ENCODE results near the gene SGCA. TPM values are rescaled to one million over a fixed set of nuclear protein-coding genes. Genes with fewer than 3 reads are reported as not detected.

SGCA gene
- total RNA-seq, 1 experiment from 2014 or later: 0.24 TPM

DNA sequence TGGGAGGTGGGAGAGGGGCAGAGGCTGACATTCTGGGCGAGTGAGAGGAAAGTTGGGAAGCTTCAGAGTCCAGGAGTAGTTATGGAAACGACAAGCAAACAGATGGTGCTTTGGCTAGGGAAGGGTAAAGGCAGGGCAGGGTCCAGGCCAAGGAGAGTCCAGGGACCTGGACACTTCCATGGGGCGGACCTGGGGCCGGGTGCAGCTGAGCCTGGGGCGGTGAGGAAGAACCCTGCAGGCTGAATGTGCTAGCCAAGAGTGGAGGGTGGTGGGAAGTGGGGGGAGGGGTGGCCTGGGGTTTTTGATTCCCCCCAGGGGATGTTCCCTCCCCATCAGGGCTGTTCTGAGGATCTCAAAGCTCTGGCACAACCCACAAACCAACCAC lies 18.0 kb upstream of the SGCA start:
- Mint-ChIP-seq H3K27ac (no peak overlapping the region), H3K9me3 (no peaks in the 10 kb centered on the region), H3K4me1 (peaks cover 33 to 57% of the 10 kb centered on the region in 2 experiments), H3K36me3 (ENCODE audit: insufficient read depth in 1 of 3, low read depth in 3 of 3) (peaks cover 7 to 25% (median 19%) of the 10 kb centered on the region in 3 experiments; a peak in 6 of 7 replicates), H3K27me3 (ENCODE audit: low read depth) (peaks cover 13% of the 10 kb centered on the region), H3K4me3 (peak overlapping the region; percentile 75 to 78)
- TF ChIP-seq, protein P1, sequence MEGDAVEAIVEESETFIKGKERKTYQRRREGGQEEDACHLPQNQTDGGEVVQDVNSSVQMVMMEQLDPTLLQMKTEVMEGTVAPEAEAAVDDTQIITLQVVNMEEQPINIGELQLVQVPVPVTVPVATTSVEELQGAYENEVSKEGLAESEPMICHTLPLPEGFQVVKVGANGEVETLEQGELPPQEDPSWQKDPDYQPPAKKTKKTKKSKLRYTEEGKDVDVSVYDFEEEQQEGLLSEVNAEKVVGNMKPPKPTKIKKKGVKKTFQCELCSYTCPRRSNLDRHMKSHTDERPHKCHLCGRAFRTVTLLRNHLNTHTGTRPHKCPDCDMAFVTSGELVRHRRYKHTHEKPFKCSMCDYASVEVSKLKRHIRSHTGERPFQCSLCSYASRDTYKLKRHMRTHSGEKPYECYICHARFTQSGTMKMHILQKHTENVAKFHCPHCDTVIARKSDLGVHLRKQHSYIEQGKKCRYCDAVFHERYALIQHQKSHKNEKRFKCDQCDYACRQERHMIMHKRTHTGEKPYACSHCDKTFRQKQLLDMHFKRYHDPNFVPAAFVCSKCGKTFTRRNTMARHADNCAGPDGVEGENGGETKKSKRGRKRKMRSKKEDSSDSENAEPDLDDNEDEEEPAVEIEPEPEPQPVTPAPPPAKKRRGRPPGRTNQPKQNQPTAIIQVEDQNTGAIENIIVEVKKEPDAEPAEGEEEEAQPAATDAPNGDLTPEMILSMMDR (conservative IDR thresholded peaks at IDR 0.05): no peak
- Histone ChIP-seq H4K91ac (ENCODE audit: insufficient read length, low read depth, low read length) (no peak overlapping the region), H4K5ac (ENCODE audit: insufficient read length, low read depth, low read length) (no peak overlapping the region), H2BK15ac (ENCODE audit: low read depth, low read length) (no peak overlapping the region), H3K4me1 (ENCODE audit: insufficient read depth, low read length) (peaks cover 4% of the 10 kb centered on the region; the same call in 1 of the 2 replicates), H3K79me1 (ENCODE audit: insufficient read depth, low read depth, low read length, poor library complexity, severe bottlenecking) (no peaks in the 10 kb centered on the region), H2AK5ac (ENCODE audit: insufficient read length, low read length) (no peak overlapping the region), H3K4me2 (ENCODE audit: insufficient read depth, insufficient read length, low read length) (peak overlapping the region; percentile 45), H3K27ac (ENCODE audit: insufficient read length, low read depth, low read length) (no peak overlapping the region), H3K23me2 (ENCODE audit: insufficient read length, low read depth, low read length, poor library complexity, severe bottlenecking) (peaks cover 25% of the 10 kb centered on the region), H3K79me2 (ENCODE audit: insufficient read depth, low read length) (no peaks in the 10 kb centered on the region), H2BK20ac (ENCODE audit: low read depth, low read length, poor library complexity, severe bottlenecking) (no peak overlapping the region), H2BK12ac (ENCODE audit: insufficient read length, low read depth, low read length) (no peak overlapping the region), H3K14ac (ENCODE audit: insufficient read depth, low read length) (no peak overlapping the region), H2BK120ac (ENCODE audit: low read depth, low read length, poor library complexity, severe bottlenecking) (no peak overlapping the region), H3K9ac (ENCODE audit: extremely low read depth, insufficient read length, low read length) (no peak overlapping the region), H4K8ac (replicated peaks; ENCODE audit: insufficient read length, low read depth, low read length) (no peak overlapping the region), H3T11ph (ENCODE audit: low read length) (no peak overlapping the region), H3K23ac (ENCODE audit: insufficient read length, low read depth, low read length) (no peak overlapping the region), H3K27me3 (ENCODE audit: insufficient read depth, low read length) (no peaks in the 10 kb centered on the region; the same call in 1 of the 2 replicates), H3K18ac (ENCODE audit: insufficient read length, low read depth, low read length) (no peak overlapping the region), H3K56ac (ENCODE audit: insufficient read length, low read depth, low read length) (no peak overlapping the region), H4K20me1 (ENCODE audit: control insufficient read depth, insufficient read depth, insufficient read length) (peaks cover 3% of the 10 kb centered on the region), H2AFZ (ENCODE audit: low read length) (no peak overlapping the region), H2BK5ac (ENCODE audit: insufficient read length, low read length) (no peak overlapping the region), H3K4ac (ENCODE audit: low read depth, low read length) (no peak overlapping the region), H3K9me3 (ENCODE audit: control insufficient read depth, low read depth, low read length) (no peaks in the 10 kb centered on the region)
- WGBS (ENCODE audit: extremely low coverage, insufficient read length, low lambda C conversion rate): no CpG with 5 or more reads among the region's 5 CpGs
- DNase-seq: peak; percentile 46

All from H9 (cell line).